Measurements from ENCODE around the gene NBPF14.
"Not testable (repeated sequence)": the region's sequence is repeated elsewhere in the genome, so short reads cannot be mapped to it uniquely, and the experiment has no call there.

The NBPF14 gene

GRCh38 chr1:148595911-148596310 is at the start of gene NBPF14:
Gene NBPF14 (minus strand): TSS chr1:148596011. CDS start chr1:148595717, 294 bp downstream.
- not testable (repeated sequence) for DNase-seq (ENCODE audit: low read depth)

GRCh38 chr1:148625451-148625850 is 29.6 kb upstream of the NBPF14 start:
- not testable (repeated sequence) for DNase-seq (ENCODE audit: low read depth)

GRCh38 chr1:148618216-148618615 is 22.4 kb upstream of the NBPF14 start:
- not testable (repeated sequence) for DNase-seq (ENCODE audit: low read depth)

- DNase-seq (ENCODE audit: low read depth) = peak; percentile 0
These were observed 9.5 kb upstream of the NBPF14 start for GRCh38 chr1:148605266-148605665.

GRCh38 chr1:148595360-148595759 is 451 bp downstream of the NBPF14 start:
- not testable (repeated sequence) for DNase-seq (ENCODE audit: low read depth)

GRCh38 chr1:148591098-148591497 is 4.7 kb downstream of the NBPF14 start:
- DNase-seq (ENCODE audit: low read depth) = not testable (repeated sequence)

- DNase-seq (ENCODE audit: low read depth) = peak; percentile 4
These were observed 63.7 kb downstream of the NBPF14 start for GRCh38 chr1:148532158-148532557.

GRCh38 chr1:148529101-148529567 is 66.7 kb downstream of the NBPF14 start:
- peak; percentile 88 for DNase-seq (ENCODE audit: low read depth)

GRCh38 chr1:148528591-148528990 is 67.2 kb downstream of the NBPF14 start:
- DNase-seq (ENCODE audit: low read depth) = not testable (repeated sequence)

- not testable (repeated sequence) for DNase-seq (ENCODE audit: low read depth)
These were observed 69.2 kb downstream of the NBPF14 start for GRCh38 chr1:148526587-148526986.

GRCh38 chr1:148523205-148524144 is 72.3 kb downstream of the NBPF14 start:
- not testable (repeated sequence) for DNase-seq (ENCODE audit: low read depth)

- DNase-seq (ENCODE audit: low read depth) = peak; percentile 98
These were observed 73.1 kb downstream of the NBPF14 start for GRCh38 chr1:148522561-148523204.

GRCh38 chr1:148522072-148522471 is 73.7 kb downstream of the NBPF14 start:
- peak; percentile 86 for DNase-seq (ENCODE audit: low read depth)

GRCh38 chr1:148514310-148514709 is 81.5 kb downstream of the NBPF14 start:
- not testable (repeated sequence) for DNase-seq (ENCODE audit: low read depth)

GRCh38 chr1:148512571-148513184 is 83.1 kb downstream of the NBPF14 start:
- DNase-seq (ENCODE audit: low read depth) = peak; percentile 85

- not testable (repeated sequence) for DNase-seq (ENCODE audit: low read depth)
These were observed 101.9 kb downstream of the NBPF14 start for GRCh38 chr1:148493933-148494332.

- DNase-seq (ENCODE audit: low read depth) = not testable (repeated sequence)
These were observed 112.8 kb downstream of the NBPF14 start, which contains the start of gene PPIAL4G for GRCh38 chr1:148483029-148483428. Gene PPIAL4G (minus strand): TSS chr1:148483302. CDS start chr1:148483252, 50 bp downstream.

Data from ELR (cell line).